HEK293T (cell line): ENCODE results near the gene MMS22L.

Experiments used
- CTCF ChIA-PET: fragments of 350-600 bp; formaldehyde crosslinking; extraction: SDS; loops from one replicate; lab custom pipeline; 2021; ENCODE audit warnings: antibody characterized with exemption, inconsistent platforms; lab: Yijun Ruan, JAX
- POLR2A ChIA-PET: fragments of 350-600 bp; formaldehyde crosslinking; extraction: SDS; loops from one replicate; lab custom pipeline; 2020; ENCODE audit warnings: antibody characterized with exemption, inconsistent platforms; lab: Yijun Ruan, JAX
- DNase-seq: peaks from one replicate; pipeline ENCODE4 v3.0.0; 2012; ENCODE audit warnings: mixed read lengths; ENCODE audit errors: extremely low spot score
- CTBP1 ChIP-seq: fragments of 450-650 bp; IDR thresholded peaks from 2 replicates; pipeline ENCODE4 v1.6.1; 2016; ENCODE audit warnings: borderline replicate concordance
- HDGF ChIP-seq: fragments of 450-650 bp; IDR thresholded peaks from 2 replicates; pipeline ENCODE4 v1.6.1; 2017; ENCODE audit warnings: antibody characterized with exemption, borderline replicate concordance
- LEF1 ChIP-seq: fragments of 450-650 bp; IDR thresholded peaks from 2 replicates; pipeline ENCODE4 v1.6.1; 2017; ENCODE audit warnings: mild to moderate bottlenecking, borderline replicate concordance
- NFRKB ChIP-seq: fragments of 450-650 bp; IDR thresholded peaks from 2 replicates; pipeline ENCODE4 v1.6.1; 2016; ENCODE audit warnings: mild to moderate bottlenecking, moderate library complexity
- PKNOX1 ChIP-seq: fragments of 450-650 bp; IDR thresholded peaks from 2 replicates; pipeline ENCODE4 v1.6.1; 2016
- SUZ12 ChIP-seq: fragments of 450-650 bp; IDR thresholded peaks from 2 replicates; pipeline ENCODE4 v1.6.1; 2016; ENCODE audit warnings: mild to moderate bottlenecking
- TARDBP ChIP-seq: fragments of 450-650 bp; IDR thresholded peaks from 2 replicates; pipeline ENCODE4 v1.6.1; 2016

Gene MMS22L

DNA sequence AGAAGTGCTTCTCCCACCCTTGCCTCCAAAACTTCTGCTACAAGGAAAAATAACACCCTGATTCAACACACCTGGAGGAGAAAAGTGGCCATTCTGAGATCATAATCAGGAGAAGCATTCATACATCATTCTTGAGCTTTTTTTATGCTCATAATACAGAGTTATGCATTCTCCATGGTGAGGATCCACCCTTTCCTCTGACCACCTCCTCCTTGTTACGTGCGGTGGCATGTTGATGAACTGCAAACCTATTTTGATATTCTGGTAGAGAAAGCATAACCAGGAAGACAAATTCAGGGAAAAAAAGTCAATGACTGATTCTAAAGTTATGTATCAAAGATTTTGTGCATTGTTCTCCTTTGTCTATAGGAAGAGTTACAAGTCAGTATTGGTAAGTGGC is 188.6 kb downstream of the MMS22L start:
- ChIA-PET POLR2A (no interaction called here), CTCF (no interaction called here)
- no peak for DNase-seq
- TF ChIP-seq HDGF (no peak), NFRKB (no peak), CTBP1 (no peak), SUZ12 (no peak), LEF1 (no peak)

DNA sequence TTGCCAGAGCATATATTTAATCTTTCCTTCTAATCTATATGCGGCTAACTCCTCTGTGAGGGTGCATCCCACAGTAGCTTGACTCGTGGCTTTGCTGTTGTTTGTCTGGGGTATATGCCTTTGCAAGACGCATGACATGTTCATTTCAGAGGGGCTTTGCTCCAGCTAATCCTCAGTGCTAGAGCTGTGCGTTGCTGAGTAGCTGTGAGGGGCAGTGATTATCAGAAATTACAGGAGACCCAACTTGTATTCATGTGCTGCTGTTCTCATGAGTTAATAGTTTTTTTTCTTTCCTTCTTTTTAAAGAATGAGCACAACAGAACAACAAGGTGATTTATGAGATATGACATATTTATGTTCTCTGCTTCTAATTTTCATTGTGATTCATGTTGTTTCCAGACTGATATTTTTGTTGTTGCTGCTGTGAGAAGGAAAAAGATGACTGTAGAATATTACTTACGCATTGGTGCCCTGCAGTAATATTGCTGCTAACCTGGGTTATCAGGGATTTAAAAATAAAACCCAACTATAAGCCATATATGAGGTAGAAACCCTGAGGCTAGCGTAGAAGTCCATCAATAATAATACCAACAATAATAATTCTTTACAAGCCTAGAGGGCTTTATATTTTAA is 190.2 kb downstream of the MMS22L start:
- DNase-seq = no peak
- peak; percentile 29; the same call in 1 of the 2 replicates for TF ChIP-seq PKNOX1
- no peak for TF ChIP-seq TARDBP
- CTCF ChIA-PET = no interaction called here
- POLR2A ChIA-PET = no interaction called here
